Embryonic facial prominence (tissue), 1 donor: ENCODE results near the gene GREB1L.

Experiments
- DNase-seq: peaks from one replicate; pipeline ENCODE4 v3.0.0-alpha.2; 2016; ENCODE audit errors: extremely low spot score

The GREB1L gene

DNA sequence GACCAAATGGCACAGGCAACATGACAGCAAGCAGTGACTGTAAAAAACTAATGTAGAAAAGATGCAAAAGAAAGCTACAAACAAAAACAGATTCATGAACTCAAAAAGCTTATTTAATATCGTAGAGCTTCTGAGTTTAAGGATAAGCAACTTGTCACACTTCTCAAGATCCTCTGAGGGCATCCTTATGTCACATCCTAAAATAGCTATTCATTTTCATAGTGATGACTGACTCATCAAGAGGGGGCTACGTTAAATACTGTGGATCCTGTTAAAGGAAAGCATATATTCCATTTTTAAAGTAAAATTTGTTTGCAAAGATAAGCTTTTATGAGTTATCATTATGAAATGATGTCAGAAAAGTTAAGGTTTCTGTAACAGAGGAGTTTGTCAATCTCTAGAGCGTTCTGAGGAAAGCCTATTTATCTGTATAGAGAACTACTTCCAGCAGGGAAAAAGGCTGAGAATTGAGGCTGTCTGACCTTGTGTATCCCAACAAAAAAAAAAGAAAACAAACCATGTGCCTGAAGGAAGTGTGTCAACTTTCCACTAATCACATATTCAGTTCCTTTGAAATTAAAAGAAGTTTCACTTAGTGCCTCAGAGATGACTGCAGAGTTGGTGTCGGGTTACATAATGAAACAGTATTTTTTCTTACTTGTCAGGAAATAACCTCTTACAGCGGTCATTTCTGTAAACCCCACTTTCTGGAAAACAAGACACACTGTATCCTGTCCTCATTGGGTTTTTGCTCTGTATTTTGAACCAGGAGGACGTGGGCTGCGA lies 243.0 kb downstream of the GREB1L start:
- no peak for DNase-seq

DNA sequence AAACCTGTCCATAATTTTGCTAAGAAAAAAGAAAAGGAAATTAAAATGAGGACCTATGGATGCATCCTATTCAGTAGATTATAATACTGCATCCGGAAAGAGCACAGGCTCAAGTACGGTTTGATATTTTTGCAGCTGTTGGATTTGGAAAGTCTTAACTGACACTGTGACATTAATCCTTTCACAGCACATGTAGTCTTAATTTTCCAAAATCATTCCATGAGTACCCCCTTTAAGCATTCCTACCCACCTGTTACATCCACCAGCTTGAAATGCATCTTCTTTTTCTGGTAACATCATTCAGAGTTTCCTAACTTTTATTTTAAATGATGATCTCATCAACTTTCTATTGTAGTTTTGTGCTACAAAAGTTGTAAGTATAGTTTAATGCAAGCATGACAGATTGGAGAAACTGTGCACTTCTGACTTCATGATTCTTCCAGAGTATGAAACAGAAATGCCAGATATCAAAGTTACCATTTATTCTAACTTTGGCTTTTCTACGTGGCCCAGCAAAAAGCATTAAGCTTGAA lies 244.9 kb downstream of the GREB1L start:
- no peak for DNase-seq

DNA sequence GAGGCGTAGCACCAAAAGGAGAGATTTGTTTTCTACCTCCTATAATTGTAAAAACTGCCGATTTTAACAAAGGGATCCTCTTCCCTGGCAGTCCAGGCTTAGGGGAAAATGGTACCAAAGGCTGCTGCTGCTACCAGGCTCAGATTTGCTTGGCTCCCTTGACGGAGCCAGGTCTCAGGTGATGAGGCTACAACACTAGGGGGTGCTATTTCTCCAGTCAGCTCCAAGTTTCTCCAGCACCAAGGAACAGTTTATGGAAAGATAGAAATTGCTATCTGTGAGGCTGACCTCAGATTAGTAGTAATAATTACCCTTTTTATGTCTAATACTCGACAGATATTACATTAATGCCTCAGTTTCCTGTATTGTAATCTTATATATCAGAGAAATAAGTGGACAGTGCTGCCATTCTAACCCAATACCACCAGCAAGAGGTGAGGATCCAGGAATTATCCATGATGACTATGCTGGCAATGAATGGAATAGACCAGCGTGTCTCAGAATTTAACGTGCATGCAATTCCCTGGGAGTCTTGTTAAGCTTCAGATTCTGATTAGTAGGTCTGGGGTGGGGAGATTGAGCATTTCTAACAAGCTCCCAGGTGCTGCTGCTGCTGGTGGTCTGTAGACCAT lies 247.2 kb downstream of the GREB1L start:
- no peak for DNase-seq

DNA sequence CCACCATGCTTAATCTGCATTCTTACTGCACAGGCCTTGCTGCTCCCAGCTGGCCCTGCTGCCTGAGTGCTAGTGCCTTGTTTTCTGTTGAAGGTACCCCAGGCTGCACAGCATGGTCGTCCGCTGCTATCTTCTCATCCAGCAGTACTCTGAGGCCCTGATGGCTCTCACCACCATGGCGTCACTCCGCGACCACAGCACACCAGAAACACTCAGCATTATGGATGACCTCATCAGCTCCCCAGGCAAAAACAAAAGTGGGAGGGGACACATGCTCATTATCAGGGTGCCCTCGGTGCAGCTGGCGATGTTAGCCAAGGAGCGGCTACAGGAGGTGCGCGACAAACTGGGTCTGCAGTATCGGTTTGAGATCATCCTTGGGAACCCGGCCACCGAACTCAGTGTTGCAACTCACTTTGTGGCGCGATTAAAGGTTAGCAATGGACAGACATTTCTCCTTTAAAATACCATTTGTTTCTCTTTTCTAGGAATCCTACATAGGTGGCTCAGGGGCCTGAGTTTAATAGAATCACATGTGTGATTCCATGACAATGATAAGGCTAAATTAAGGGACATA lies 248.0 kb downstream of the GREB1L start:
- no peak for DNase-seq

DNA sequence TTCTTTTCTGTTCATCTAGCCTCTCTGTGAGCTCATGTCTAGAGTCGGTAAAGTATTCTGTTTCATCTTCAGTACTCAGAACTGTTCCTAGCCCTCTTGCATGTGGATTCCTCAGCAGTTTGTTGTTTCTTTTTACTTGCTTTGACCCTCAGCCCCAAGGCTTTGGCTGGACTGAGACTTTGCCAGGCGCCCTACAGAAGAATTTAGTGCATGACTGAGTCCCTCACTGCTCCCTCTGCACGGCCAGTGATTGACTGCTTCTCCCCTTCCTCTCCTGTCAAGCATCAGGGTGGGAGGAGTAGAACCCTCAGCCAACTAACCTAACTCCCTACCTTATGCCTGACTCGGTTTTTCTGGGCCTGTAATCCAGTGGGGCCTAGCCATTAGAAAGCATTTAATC lies 248.7 kb downstream of the GREB1L start:
- DNase-seq = no peak

DNA sequence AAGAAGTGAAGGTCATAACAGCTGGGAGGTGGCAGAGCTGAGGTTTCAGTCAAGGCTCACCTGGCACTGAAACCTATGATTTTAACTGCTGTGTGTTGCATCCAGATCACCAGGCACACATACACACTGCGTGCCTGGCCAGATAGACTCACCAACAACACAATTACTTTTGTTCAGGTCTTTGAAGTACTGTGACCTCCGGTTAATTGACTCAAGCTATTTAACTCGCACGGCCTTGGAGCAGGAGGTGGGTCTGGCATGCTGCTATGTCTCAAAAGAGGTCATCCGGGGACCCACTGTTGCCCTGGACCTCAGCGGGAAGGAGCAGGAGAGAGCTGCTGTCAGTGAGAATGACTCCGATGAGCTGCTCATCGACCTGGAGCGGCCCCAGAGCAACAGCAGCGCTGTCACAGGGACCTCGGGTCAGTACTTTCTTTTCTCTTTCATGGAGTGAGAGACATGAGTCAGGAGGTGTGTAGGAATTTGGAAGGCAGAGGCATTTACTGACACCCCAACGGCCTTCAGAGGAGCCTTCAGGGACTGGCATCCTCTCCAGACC lies 254.3 kb downstream of the GREB1L start:
- no peak for DNase-seq

DNA sequence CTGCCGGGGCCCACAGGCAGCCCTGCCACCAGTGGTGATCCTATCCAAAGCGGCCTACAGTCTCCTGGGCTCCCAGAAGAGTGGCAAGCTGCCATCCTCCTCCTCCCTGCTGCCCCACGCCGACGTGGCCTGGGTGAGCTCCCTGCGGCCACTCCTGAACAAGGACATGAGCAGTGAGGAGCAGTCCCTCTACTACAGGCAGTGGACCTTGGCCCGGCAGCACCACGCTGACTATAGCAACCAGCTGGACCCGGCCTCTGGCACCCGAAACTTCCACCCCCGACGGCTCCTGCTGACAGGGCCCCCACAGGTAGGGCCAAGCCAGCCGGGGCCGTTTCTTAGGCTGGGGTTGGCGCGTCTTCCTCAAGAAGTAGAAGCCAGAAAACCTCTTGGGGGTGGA lies 258.0 kb downstream of the GREB1L start:
- DNase-seq = no peak

DNA sequence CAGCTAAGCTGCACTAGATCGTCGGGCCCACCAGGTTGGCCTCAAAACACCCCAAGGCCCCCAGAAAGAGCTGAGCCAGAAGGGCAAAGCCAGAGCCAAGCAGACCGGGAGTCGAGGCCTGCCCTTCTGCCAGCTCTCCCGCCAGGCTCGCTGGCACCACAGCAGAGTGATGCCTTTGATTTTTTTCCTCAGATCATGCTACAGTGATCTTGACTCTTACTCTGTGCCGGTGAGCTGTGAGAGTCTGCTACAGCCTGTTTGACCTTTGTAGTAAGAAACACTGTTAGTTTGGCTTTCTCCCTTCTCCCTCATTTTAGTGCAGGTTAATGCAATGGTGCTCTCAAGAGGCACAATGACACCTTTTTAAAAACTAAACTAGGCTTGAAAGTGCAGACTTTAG lies 260.6 kb downstream of the GREB1L start:
- no peak for DNase-seq

DNA sequence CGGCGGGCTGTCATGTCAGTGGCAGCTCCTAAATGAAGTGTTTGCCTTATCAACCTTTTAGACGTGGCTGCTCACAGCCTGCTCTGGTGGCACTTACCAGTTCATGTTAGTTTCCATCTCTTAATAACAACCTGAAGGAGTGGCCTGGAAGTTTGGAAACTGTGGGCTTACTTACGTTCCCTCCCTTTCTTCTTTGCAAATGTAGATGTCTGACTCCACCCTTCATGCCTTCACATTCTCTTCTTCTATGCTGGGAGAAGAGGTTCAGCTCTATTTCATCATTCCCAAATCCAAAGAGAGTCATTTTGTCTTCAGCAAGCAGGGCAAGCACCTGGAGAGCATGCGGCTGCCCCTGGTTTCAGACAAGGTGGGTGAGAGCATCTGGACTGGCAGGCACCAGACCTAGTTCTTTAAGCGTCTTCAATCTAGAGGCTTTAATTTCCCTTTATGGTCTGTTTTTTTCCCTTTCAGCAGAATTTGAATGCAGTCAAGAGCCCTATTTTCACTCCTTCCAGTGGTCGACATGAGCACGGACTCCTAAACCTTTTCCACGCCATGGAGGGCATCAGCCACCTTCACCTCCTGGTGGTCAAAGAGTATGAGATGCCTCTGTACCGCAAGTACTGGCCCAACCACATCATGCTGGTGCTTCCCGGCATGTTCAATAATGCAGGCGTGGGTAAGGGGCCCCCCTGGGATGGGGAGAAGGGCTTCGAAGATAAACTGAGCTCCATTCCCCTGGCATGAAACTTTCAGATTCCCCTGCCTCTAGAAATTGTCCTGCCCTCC lies 266.1 kb downstream of the GREB1L start:
- no peak for DNase-seq

DNA sequence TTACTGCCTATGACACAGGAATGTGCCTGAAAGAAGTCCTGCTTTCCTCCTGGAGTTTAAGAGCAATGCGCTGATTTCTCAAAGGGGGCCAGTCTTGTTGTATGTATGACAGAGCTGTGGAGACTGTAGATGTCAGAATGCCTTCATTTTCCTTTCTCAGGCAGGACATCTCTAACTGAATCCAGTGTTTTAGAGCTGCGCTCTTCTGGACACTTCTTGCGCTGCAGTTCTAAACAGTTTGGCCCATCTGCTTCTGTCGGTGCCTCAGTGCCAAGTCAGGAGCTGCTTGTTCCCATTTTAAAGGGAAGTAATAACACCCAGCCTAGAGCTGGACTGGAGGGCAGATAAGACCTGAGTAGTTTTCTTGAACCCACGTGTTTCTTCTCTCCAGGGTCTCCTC lies 267.0 kb downstream of the GREB1L start:
- no peak for DNase-seq

DNA sequence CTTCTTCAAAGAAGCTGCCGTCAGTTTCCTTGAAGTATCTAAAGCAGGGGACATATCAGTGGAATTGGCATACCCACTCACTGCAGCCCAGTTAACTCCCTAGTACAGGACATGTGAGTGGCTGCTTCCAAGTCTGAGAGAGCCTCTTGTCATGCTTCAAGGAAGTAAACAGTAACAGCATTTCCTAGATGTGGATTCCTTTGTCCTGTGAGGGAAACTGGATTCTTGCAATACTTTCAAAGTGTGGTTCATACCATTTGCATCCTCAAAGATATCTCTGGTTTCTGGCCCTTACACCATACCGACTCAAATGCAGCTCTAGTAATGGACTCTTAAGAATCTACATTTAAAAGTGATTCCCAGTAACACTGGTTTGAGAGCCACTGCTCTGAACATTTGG lies 271.3 kb downstream of the GREB1L start:
- no peak for DNase-seq

DNA sequence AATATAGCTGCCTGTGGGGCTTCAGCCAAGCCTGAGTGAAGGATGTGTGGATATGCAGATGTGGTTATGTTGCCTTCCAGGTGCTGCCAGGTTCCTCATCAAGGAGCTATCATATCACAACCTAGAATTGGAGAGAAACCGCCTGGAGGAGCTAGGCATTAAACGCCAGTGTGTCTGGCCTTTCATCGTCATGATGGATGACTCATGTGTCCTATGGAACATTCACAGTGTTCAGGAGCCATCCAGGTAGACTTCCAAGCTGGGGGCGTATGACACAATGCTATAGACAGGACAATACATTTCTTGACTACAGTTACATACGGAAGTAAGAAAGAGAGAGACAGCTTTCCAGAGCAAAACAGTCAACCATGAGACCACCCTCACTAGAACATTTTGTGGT lies 271.7 kb downstream of the GREB1L start:
- no peak for DNase-seq

DNA sequence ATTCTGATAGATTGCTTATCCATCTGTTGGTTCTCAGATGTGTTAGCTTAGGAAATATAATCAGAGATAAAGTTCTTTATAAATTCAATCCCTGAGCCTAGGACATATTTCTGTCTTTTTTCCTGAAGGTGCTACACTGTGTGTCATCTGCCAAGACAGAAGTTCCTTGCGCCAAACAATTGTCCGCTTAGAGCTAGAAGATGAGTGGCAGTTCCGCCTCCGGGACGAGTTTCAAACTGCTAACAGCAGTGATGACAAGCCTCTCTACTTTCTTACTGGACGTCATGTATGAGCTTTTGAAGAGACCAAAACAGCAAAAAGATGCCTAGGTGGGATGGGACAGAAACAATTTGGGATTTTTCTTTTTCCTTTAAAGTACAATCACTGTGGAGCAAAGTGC lies 280.5 kb downstream of the GREB1L start:
- no peak for DNase-seq

DNA sequence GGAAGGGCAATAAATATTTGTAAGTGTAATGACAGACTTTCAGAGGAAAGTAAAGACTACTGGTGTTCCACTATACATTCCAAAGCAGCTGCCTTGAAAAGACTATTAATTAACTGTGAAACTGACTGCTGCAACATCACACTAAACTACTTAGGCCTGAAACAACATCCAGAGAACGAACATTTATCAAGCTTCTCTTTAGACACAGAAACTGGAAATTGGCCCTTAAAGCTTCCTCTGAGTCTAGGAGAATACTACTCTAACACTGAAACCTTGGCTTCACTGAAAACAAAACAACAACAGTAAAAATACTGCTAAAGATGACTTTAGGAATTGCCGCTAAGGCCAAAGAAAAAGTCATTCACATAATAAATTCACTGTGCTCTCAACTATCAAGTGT lies 283.9 kb downstream of the GREB1L start:
- DNase-seq = no peak

DNA sequence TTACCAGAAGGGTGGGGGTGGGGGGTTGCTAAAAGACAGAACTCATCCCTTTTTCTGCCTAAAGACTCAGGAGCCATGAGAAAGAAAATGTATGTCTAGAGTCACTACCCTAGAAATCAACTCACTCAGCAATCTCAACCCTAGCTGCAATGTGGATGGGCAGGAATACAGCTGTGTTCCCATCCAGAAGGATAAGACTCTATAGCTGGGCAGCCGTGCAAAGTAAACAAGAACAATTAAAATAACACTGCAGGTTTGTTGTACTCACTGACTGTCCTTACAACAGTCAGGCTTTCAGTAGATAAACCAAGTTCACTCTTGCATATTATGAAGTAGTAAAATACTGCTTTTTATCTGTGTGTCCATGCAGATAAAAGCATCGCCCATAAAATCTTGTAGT lies 284.4 kb downstream of the GREB1L start:
- DNase-seq = no peak

DNA sequence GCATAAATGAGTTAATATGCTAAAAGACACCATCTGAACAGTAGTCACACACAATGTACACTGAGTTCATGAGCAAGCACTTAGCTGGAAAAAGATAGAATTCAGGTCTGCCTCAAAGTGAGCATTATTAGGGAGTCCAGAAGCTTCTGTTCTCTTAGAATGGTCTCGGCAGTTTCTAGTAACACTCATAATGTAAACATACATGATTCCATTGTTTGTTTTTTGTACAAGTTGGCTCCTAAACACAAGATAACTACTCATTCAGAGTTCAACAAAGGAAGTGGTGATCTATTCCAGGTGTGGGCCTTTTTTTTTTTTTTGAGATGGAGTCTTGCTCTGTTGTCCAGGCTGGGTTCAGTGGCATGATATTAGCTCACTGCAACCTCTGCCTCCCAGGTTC lies 292.3 kb downstream of the GREB1L start:
- DNase-seq = no peak

DNA sequence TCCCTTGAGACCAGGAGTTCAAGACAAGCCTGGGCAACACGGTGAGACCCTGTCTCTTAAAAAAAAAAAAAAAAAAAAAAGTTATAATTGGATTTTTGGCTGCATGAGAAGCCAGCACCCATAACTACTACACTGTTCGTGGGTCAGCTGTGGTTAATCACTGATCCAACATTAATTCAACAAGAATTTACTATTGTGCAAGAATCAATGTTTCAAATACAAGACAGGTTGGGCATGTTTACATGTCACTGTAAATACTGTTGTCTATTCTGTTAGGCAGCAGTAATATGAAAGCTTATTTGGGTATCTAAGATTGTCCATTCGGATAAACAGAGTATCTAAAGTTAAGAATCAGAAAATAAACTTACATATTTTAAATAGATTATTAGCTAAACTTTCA lies 296.2 kb downstream of the GREB1L start:
- no peak for DNase-seq

DNA sequence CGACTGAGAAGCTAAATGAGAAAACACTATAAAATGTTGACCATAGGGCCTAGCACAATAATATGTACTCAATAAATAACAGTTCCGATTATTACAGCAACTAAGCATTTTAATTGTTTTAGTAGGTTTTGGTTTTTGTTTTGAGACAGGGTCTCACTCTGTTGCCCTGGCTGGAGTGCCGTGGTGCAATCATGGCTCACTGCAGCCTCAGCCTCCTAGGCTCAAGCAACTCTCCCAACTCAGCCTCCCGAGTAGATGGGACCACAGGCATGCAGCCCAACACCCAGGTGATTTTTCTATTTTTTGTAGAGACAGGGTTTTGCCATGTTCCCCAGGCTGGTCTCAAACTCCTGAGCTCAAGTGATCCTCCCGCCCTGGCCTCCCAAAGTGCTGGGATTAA lies 304.4 kb downstream of the GREB1L start:
- DNase-seq = no peak

DNA sequence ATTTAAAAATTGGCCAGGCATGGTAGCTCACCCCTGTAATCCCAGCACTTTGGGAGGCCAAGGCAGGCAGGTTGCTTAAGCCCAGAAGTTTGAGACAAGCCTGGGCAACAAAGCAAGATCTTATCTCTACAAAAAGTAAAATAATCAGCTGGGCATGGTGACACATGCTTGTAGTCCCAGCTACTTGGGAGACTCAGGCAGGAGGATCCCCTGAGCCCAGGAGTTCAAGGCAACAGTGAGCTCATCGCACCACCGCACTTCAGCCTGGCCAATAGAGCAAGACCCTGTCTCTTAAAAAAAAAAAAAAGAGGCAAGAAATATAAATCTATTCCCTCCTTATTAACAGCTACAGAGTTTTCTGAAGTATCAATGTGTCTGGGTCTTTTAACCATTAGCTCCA lies 306.6 kb downstream of the GREB1L start:
- DNase-seq = no peak

DNA sequence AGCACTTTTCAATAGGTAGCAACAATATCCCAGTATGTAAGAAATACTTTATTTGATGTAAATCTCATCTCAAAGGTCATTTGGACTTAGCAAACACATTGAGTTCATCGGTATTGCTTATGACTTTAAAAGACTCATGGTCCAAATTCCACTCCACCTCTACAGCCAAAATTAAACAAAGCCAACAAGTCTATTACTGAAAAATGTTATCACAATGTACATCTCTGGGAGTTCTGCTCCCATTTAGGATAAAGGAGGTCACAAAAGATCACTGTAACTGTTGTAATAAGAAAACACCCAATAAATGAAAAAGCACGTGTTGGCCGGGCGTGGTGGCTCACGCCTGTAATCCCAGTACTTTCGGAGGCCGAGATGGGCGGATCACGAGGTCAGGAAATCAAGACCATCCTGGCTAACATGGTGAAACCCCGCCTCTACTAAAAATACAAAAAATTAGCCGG lies 308.5 kb downstream of the GREB1L start:
- no peak for DNase-seq

DNA sequence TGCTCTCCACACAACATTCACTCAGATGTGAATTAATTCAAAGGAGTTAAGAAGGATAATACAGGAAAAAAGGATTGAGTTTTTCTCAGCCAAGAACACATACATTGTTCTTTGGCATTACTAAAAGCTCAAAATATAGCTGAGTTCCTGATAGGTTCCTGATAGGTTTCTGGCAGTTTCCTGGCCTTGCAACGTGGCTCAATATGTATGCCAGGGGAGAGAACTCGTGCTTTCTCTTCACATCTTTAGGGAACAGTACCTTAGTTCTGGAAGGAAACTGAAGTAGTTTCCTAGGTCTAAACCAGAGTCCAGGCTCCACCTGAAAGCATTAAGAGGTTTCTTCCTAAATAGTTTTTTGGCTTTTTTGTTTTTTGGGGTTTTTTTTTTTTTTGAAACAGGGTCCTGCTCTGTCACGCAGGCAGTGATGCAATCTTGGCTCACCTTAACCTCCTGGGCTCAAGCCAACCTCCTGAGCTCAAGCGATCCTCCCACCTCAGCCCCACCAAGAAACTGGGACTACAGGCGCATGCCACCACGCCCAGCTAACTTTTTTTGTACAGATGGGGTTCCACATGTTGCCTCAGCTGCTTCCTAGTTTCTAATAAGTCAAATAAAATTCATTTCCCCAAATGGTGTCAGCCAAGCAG lies 315.7 kb downstream of the GREB1L start:
- DNase-seq = no peak
